Measurements from ENCODE around the gene HAAO.

The HAAO gene

GRCh38 chr2:42767899-42768705, 24.3 kb downstream of the HAAO start:
- no peak for DNase-seq (ENCODE audit: low spot score)

- no peak for DNase-seq (ENCODE audit: low spot score)
These were observed 25.1 kb downstream of the HAAO start for GRCh38 chr2:42767080-42767898.

GRCh38 chr2:42765686-42766085, 26.7 kb downstream of the HAAO start:
- DNase-seq (ENCODE audit: low spot score): no peak

- DNase-seq (ENCODE audit: low spot score): no peak
These were observed 27.5 kb downstream of the HAAO start for GRCh38 chr2:42764901-42765300.

- no peak for DNase-seq (ENCODE audit: low spot score)
These were observed 28.3 kb downstream of the HAAO start, which contains the start of gene OXER1 for GRCh38 chr2:42764096-42764495. TSS of gene OXER1 (minus strand) at chr2:42764135. CDS start at chr2:42764062, 73 bp downstream.

GRCh38 chr2:42762823-42763804, 29.3 kb downstream of the HAAO start:
- no peak for DNase-seq (ENCODE audit: low spot score)

- no peak for DNase-seq (ENCODE audit: low spot score)
These were observed 30.2 kb downstream of the HAAO start for GRCh38 chr2:42762155-42762554.

GRCh38 chr2:42761554-42761953, 30.8 kb downstream of the HAAO start:
- no peak for DNase-seq (ENCODE audit: low spot score)

GRCh38 chr2:42758751-42759150, 33.6 kb downstream of the HAAO start:
- no peak for DNase-seq (ENCODE audit: low spot score)

- DNase-seq (ENCODE audit: low spot score): no peak
These were observed 34.2 kb downstream of the HAAO start for GRCh38 chr2:42757981-42758740.

- no peak for DNase-seq (ENCODE audit: low spot score)
These were observed 35.3 kb downstream of the HAAO start for GRCh38 chr2:42756966-42757513.

GRCh38 chr2:42756150-42756775, 36.1 kb downstream of the HAAO start:
- DNase-seq (ENCODE audit: low spot score): no peak

- DNase-seq (ENCODE audit: low spot score): no peak
These were observed 37.0 kb downstream of the HAAO start for GRCh38 chr2:42755191-42755880.

GRCh38 chr2:42754776-42755140, 37.6 kb downstream of the HAAO start:
- no peak for DNase-seq (ENCODE audit: low spot score)

- DNase-seq (ENCODE audit: low spot score): no peak
These were observed 38.2 kb downstream of the HAAO start for GRCh38 chr2:42754021-42754775.

GRCh38 chr2:42752816-42753813, 39.3 kb downstream of the HAAO start:
- no peak for DNase-seq (ENCODE audit: low spot score)

- DNase-seq (ENCODE audit: low spot score): no peak
These were observed 40.1 kb downstream of the HAAO start for GRCh38 chr2:42752314-42752713.

GRCh38 chr2:42748840-42749239, 43.5 kb downstream of the HAAO start:
- DNase-seq (ENCODE audit: low spot score): no peak

Measured in D341Med (cell line).